ENCODE data around the gene AGAP1.

Gene AGAP1

DNA sequence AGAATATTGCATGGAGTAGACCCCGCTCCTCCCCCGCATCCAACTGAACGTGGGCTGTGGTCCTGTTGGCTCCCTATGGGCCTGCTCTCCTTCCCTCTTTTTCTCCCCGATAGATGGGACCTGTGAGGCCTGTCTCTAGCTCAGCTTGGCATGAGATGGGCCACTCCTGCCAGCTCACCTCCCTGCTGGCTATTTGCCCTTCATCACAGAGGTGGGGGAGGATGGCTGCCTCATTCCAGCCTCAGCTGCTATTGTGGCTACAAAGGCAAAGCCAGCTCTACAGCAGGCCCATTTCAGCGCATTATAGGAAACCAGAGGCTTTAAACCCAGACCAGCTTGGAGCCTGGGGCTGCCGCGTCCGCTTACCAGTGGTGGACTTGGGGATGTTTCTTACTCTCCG, 360.4 kb downstream of the AGAP1 start:
- no peaks in the 10 kb centered on the region for H3K27me3 ChIP-seq (replicated peaks; ENCODE audit: control insufficient read depth, insufficient read depth, low read length)
- DNase-seq (ENCODE audit: low read depth), result no peak
- no peak overlapping the region for H3K9ac ChIP-seq (ENCODE audit: low read length)
- H3K36me3 ChIP-seq (ENCODE audit: control insufficient read depth, insufficient read depth, low read length, severe bottlenecking), result no peaks in the 10 kb centered on the region
- no peaks in the 10 kb centered on the region for H3K9me3 ChIP-seq (ENCODE audit: control insufficient read depth, low read length)
- H3K4me1 ChIP-seq (ENCODE audit: control insufficient read depth, insufficient read depth, low read length), result peaks cover 8% of the 10 kb centered on the region
- H3K4me3 ChIP-seq (ENCODE audit: low read length), result no peak overlapping the region

DNA sequence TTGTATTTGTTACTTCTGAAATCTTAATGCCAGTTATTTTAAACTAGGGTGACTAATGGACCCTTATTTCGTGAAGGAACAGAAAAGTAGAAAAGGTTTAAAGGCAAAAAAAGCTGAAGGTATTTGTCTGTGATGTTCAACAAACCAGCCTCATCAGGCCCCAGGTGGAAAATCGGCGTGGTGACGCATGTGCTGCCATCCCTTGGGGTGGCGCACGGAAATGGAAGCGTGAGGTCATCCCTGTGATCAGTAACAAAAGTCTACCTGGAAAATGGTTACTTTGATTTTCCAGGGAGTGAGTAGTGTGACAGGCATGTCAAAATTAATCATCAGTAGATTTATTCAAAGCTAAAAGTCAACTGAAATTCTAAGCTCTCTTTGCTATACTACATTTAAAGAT, 361.2 kb downstream of the AGAP1 start:
- DNase-seq (ENCODE audit: low read depth), result no peak
- Histone ChIP-seq H3K36me3 (ENCODE audit: control insufficient read depth, insufficient read depth, low read length, severe bottlenecking) (no peaks in the 10 kb centered on the region), H3K4me1 (ENCODE audit: control insufficient read depth, insufficient read depth, low read length) (peaks cover 8% of the 10 kb centered on the region), H3K4me3 (ENCODE audit: low read length) (no peak overlapping the region), H3K9me3 (ENCODE audit: control insufficient read depth, low read length) (no peaks in the 10 kb centered on the region), H3K27me3 (replicated peaks; ENCODE audit: control insufficient read depth, insufficient read depth, low read length) (no peaks in the 10 kb centered on the region), H3K9ac (ENCODE audit: low read length) (no peak overlapping the region)

DNA sequence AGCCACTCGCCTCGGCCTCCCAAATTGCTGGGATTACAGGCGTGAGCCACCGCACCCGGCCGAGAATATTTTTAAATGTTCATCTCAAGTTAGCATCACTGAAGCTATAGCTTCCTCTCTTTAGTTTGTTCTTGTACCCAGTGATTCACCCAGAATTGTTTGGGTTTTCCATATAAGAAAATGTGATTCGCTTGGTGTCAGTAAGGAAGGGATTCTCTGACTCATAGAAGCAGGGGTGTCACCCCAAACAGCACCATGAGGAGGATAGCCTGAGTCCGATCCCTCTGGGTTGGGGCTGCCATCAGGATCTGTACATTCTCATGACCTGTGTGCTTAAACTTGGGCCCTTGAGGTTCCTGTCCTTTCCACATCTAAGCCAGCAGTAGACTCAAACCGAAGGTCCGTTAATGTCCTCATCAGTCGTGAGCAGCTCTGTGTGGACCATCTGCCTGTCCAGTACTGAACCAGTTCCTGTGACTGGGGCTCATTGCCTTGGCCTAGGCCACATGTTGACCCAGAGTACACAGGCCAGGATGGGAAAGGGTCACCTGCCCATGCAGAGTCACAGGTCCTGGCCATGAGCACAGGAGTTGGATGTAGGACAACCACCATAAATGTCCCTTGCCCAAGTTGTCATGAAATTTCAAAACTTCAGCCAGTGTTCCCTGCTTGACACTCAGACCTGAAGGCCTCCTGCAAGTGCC, 362.5 kb downstream of the AGAP1 start:
- H3K36me3 ChIP-seq (ENCODE audit: control insufficient read depth, insufficient read depth, low read length, severe bottlenecking), result no peaks in the 10 kb centered on the region
- no peak overlapping the region for H3K9ac ChIP-seq (ENCODE audit: low read length)
- DNase-seq (ENCODE audit: low read depth), result no peak
- H3K27me3 ChIP-seq (replicated peaks; ENCODE audit: control insufficient read depth, insufficient read depth, low read length), result no peaks in the 10 kb centered on the region
- H3K4me1 ChIP-seq (ENCODE audit: control insufficient read depth, insufficient read depth, low read length), result peaks cover 8% of the 10 kb centered on the region
- no peak overlapping the region for H3K4me3 ChIP-seq (ENCODE audit: low read length)
- H3K9me3 ChIP-seq (ENCODE audit: control insufficient read depth, low read length), result no peaks in the 10 kb centered on the region

DNA sequence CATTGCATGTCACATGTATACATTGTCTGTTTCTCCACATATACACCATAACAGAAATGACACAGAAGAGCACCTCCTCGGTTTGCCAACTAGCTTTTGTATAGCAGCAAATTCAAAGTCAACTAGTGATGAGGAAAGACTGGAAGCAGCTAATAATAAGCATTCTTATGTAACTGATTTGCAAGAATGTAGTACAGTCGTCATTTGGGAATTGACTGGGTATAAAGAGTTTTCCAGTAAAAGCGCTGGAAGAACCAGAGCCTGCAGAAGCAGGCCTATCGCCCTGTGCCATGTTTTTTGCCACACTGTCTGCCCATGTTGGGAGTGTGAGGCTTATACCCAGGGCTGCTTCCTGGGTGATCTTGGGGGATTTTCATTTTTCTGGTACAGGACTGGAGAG, 363.8 kb downstream of the AGAP1 start:
- H3K4me1 ChIP-seq (ENCODE audit: control insufficient read depth, insufficient read depth, low read length), result peaks cover 8% of the 10 kb centered on the region
- H3K9ac ChIP-seq (ENCODE audit: low read length), result no peak overlapping the region
- H3K27me3 ChIP-seq (replicated peaks; ENCODE audit: control insufficient read depth, insufficient read depth, low read length), result no peaks in the 10 kb centered on the region
- no peak overlapping the region for H3K4me3 ChIP-seq (ENCODE audit: low read length)
- no peak for DNase-seq (ENCODE audit: low read depth)
- peaks cover 3% of the 10 kb centered on the region for H3K36me3 ChIP-seq (ENCODE audit: control insufficient read depth, insufficient read depth, low read length, severe bottlenecking)
- no peaks in the 10 kb centered on the region for H3K9me3 ChIP-seq (ENCODE audit: control insufficient read depth, low read length)

DNA sequence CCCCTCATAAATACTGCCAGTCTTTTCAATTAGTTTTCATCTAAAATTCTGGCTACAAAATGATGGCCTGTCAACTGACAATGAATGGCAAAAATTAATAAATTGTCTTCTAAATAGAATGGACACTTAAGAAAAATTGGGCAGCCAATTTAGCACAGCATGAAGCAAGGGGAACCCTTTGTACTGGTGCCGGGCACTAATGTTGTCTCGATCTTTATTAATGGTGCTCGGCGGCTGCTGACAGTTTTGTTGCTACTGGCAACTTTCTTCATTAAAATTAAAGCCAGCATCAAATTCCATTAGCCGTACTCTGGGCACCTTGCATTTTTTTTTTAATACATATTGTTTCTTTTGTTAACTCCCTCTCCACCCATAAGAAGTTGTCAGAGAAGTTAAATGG, 365.0 kb downstream of the AGAP1 start:
- no peak for DNase-seq (ENCODE audit: low read depth)
- no peak overlapping the region for H3K9ac ChIP-seq (ENCODE audit: low read length)
- no peak overlapping the region for H3K4me3 ChIP-seq (ENCODE audit: low read length)
- H3K9me3 ChIP-seq (ENCODE audit: control insufficient read depth, low read length), result no peaks in the 10 kb centered on the region
- peaks cover 8% of the 10 kb centered on the region for H3K4me1 ChIP-seq (ENCODE audit: control insufficient read depth, insufficient read depth, low read length)
- H3K27me3 ChIP-seq (replicated peaks; ENCODE audit: control insufficient read depth, insufficient read depth, low read length), result no peaks in the 10 kb centered on the region
- peaks cover 3% of the 10 kb centered on the region for H3K36me3 ChIP-seq (ENCODE audit: control insufficient read depth, insufficient read depth, low read length, severe bottlenecking)

DNA sequence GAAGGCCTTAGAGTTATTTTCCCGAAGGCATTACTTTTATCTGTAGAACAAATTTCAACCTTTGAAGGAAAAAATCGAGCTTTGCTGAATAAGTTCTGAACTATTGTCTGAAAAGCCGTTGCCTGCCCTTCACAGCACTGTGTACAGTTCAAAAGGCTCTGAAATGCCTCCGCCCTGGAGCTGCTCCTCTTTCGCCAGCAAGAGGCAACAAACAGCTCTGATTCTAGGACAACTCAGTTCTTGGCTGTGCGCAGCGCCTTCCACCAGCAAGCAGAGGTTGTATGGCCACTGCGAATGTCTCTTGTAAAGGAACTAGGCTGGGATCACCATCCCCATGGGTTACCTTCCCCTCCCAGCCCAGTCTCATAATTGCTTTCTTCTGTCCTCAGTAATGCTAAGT, 365.8 kb downstream of the AGAP1 start:
- Histone ChIP-seq H3K4me1 (ENCODE audit: control insufficient read depth, insufficient read depth, low read length) (peaks cover 10% of the 10 kb centered on the region), H3K36me3 (ENCODE audit: control insufficient read depth, insufficient read depth, low read length, severe bottlenecking) (peaks cover 3% of the 10 kb centered on the region), H3K27me3 (replicated peaks; ENCODE audit: control insufficient read depth, insufficient read depth, low read length) (no peaks in the 10 kb centered on the region), H3K4me3 (ENCODE audit: low read length) (no peak overlapping the region), H3K9ac (ENCODE audit: low read length) (no peak overlapping the region), H3K9me3 (ENCODE audit: control insufficient read depth, low read length) (no peaks in the 10 kb centered on the region)
- DNase-seq (ENCODE audit: low read depth), result peak; percentile 65

DNA sequence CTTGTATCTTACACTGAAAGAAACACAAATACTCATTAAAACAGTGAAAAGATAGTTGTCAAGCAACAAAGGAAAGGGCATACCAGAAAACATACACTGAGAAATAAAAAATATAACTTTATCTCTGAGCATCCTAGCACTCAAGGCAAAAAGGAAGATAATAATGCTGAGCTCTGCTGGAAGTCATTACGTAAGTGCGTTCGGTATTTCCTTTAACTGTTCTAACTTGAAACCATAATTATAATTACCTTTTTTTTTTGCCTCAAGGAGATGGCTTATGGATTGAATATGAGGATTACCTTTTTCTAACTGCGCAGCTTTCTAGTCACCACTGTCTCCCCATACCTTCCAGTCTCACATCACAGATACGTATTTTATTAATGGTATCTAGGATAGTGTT, 366.3 kb downstream of the AGAP1 start:
- Histone ChIP-seq H3K4me3 (ENCODE audit: low read length) (no peak overlapping the region), H3K4me1 (ENCODE audit: control insufficient read depth, insufficient read depth, low read length) (peaks cover 14% of the 10 kb centered on the region), H3K9me3 (ENCODE audit: control insufficient read depth, low read length) (no peaks in the 10 kb centered on the region), H3K9ac (ENCODE audit: low read length) (no peak overlapping the region), H3K36me3 (ENCODE audit: control insufficient read depth, insufficient read depth, low read length, severe bottlenecking) (peaks cover 3% of the 10 kb centered on the region), H3K27me3 (replicated peaks; ENCODE audit: control insufficient read depth, insufficient read depth, low read length) (no peaks in the 10 kb centered on the region)
- DNase-seq (ENCODE audit: low read depth), result peak; percentile 65

DNA sequence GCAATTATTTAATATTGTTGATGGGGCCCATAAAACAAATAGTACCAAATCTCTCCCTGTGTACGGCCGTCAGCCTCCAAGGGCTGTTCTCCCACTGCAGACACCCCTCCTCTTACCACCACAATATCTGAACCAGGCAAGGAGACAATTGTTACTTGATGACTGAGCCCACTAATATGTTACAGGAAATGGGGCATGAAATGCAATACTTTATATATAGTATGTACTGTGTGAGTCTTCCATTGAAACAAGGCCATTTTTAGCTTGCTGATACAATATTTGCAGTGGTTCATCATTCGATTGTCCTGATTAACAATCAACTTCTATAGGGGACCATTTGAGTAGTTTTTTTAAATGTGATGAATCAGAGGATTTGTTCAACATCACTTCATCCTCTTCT, 367.0 kb downstream of the AGAP1 start:
- Histone ChIP-seq H3K4me3 (ENCODE audit: low read length) (no peak overlapping the region), H3K9me3 (ENCODE audit: control insufficient read depth, low read length) (no peaks in the 10 kb centered on the region), H3K27me3 (replicated peaks; ENCODE audit: control insufficient read depth, insufficient read depth, low read length) (no peaks in the 10 kb centered on the region), H3K36me3 (ENCODE audit: control insufficient read depth, insufficient read depth, low read length, severe bottlenecking) (peaks cover 3% of the 10 kb centered on the region), H3K9ac (ENCODE audit: low read length) (no peak overlapping the region), H3K4me1 (ENCODE audit: control insufficient read depth, insufficient read depth, low read length) (peaks cover 14% of the 10 kb centered on the region)
- peak; percentile 9 for DNase-seq (ENCODE audit: low read depth)

DNA sequence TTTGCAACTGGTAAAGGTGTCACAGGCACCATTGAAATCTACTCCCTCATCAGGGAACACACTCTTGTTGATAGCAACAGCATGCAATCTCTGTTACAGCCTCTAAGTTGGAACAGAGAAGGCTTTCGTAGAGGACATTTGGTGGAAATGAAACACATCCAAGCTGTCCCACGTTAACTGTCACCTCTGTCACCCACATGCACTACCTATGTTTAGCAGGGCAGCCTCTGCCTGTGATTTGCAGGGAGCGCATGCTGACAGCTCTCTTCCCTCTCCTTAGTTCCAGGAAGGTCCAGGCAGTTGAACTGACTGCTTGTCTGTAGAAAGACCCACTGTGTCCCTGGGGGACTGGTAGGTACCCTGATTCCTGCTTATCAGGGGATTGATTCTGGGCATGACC, 367.5 kb downstream of the AGAP1 start:
- peaks cover 3% of the 10 kb centered on the region for H3K36me3 ChIP-seq (ENCODE audit: control insufficient read depth, insufficient read depth, low read length, severe bottlenecking)
- no peak overlapping the region for H3K4me3 ChIP-seq (ENCODE audit: low read length)
- no peak for DNase-seq (ENCODE audit: low read depth)
- H3K4me1 ChIP-seq (ENCODE audit: control insufficient read depth, insufficient read depth, low read length), result peaks cover 14% of the 10 kb centered on the region
- no peaks in the 10 kb centered on the region for H3K9me3 ChIP-seq (ENCODE audit: control insufficient read depth, low read length)
- H3K9ac ChIP-seq (ENCODE audit: low read length), result no peak overlapping the region
- no peaks in the 10 kb centered on the region for H3K27me3 ChIP-seq (replicated peaks; ENCODE audit: control insufficient read depth, insufficient read depth, low read length)

DNA sequence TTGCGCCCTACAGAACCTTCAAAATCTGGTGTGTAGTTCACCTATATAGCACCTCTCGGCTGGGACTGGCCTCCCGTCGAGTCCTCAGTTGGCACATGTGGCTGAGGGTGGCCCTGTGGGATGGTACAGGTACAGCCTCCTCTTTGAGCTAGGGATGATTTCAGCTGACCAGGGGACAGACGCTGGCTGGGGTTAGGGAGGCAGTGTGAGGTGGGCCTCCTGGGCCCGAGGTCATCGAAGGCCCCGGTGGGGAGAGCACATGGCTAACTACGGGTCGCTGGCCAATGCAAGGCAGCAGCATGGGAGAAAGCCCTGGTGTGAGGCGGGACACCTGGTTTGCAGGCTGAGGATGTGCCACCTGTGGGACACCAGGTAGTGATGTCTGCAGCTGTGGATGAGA, 369.6 kb downstream of the AGAP1 start:
- DNase-seq (ENCODE audit: low read depth), result no peak
- Histone ChIP-seq H3K9me3 (ENCODE audit: control insufficient read depth, low read length) (no peaks in the 10 kb centered on the region), H3K36me3 (ENCODE audit: control insufficient read depth, insufficient read depth, low read length, severe bottlenecking) (peaks cover 3% of the 10 kb centered on the region), H3K27me3 (replicated peaks; ENCODE audit: control insufficient read depth, insufficient read depth, low read length) (no peaks in the 10 kb centered on the region), H3K9ac (ENCODE audit: low read length) (no peak overlapping the region), H3K4me3 (ENCODE audit: low read length) (no peak overlapping the region), H3K4me1 (ENCODE audit: control insufficient read depth, insufficient read depth, low read length) (peaks cover 16% of the 10 kb centered on the region)

DNA sequence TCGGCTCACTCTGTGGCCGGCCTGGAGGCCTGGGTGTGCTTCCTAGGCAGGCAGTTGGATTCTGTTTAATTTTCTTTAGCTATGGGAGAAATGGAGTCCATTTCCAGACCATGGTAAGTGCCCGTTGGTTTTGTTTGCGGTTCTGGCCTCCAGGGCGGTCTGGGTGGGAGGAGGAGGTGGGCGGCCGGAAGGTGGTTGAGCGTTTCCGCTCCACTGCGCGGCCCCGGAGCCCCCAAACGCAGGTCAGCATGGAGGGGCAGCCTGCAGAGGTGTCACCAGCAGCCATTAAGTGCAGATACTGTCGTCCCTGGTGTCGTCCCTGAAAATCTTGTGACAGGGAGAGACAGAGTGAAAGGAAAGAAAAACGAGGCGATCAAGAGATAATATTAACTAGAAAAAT, 370.5 kb downstream of the AGAP1 start:
- Histone ChIP-seq H3K4me1 (ENCODE audit: control insufficient read depth, insufficient read depth, low read length) (peaks cover 23% of the 10 kb centered on the region), H3K9me3 (ENCODE audit: control insufficient read depth, low read length) (no peaks in the 10 kb centered on the region), H3K36me3 (ENCODE audit: control insufficient read depth, insufficient read depth, low read length, severe bottlenecking) (peaks cover 3% of the 10 kb centered on the region), H3K4me3 (ENCODE audit: low read length) (no peak overlapping the region), H3K27me3 (replicated peaks; ENCODE audit: control insufficient read depth, insufficient read depth, low read length) (no peaks in the 10 kb centered on the region), H3K9ac (ENCODE audit: low read length) (no peak overlapping the region)
- DNase-seq (ENCODE audit: low read depth), result peak; percentile 1
